Urothelium cell line (cell line): ENCODE results near the gene ALOXE3.
A peak's percentile ranks its signal among the peaks of the same experiment; 100 is the strongest.

Experiments
- DNase-seq: peaks from one replicate; pipeline ENCODE4 v3.0.0; 2011; ENCODE audit warnings: low spot score, mixed read lengths
- FAIRE-seq: peaks from 2 replicates; lab custom pipeline; 2011; peaks lifted over from hg19 to GRCh38; lab: Jason Lieb, UNC

The ALOXE3 gene

GRCh38 chr17:8154608-8155155 lies 36.4 kb upstream of the ALOXE3 start:
- DNase-seq (no peak), FAIRE-seq (no peak)

DNA sequence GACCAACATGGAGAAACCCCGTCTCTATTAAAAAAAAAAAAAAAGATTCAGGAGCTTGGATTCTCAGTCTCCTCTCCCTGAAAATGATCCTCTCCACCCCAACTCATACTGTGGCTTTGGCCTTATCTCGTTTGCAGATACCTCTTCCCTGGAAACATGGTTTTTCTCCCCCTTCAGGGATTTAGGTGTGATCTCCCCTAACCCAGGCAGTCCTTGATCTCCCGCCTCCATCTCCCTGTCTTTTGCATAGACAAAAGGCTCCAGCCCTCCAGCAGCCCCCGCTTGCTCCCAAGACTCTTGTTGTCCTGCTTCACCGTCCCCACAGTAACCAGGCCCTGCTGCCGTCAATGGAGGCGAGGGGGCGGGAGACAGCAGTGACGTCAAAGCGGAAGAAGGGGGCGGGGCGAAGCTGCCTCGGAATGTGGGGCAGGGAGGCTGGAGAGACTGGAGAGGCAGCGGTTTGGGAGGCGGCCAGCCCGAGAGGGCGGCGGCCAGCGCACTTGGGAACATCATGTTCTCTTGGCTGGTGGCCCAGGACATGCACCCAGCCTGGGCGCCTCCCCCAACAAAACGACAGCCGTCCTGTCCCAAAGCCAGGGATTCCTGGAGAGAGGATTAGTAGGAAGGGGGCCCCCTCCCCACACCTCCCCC lies 35.8 kb upstream of the ALOXE3 start:
- DNase-seq (peak; percentile 78), FAIRE-seq (peak; percentile 81)

- no peak for FAIRE-seq
- no peak for DNase-seq
These were observed 35.2 kb upstream of the ALOXE3 start for GRCh38 chr17:8153525-8153956.

- FAIRE-seq: no peak
- DNase-seq: no peak
These were observed 34.7 kb upstream of the ALOXE3 start for GRCh38 chr17:8153031-8153451.

DNA sequence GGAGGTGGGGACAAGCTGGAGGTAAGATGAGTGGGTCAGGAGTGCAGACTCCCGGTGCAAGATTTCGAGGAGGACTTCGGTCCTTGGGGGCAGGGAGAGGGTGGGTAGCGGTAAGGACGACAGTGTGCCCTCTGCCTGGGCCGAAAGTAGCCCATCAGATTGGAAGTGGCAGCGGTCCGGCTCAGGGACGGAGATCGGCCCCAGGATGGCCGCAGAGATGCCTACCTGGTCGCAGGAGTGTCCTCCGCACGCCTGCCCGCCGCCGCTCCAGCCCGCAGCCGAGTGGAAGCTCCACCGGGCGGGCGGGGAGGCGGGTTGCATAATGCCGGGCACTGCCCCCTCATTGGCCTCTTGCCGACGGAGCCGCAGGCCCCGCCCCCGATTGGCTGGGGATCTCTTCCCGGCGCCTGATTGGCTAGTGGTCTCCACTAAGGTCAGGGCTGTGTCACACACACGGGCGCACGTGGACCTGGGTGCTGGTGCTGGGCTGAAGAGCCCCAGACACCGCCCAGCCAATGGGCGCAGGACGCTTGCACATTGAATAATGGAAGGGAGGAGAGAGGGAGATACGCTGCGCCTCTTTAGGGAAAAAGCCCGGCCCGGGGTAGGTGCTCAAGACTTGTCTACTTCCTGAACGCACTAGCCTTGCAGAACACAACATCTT lies 33.9 kb upstream of the ALOXE3 start, which contains the start of gene PER1:
Gene PER1 (minus strand): TSS at position 293 of the 664 bp plus-strand sequence. CDS start 1,698 bp downstream, outside the sequence.
- DNase-seq: peak; percentile 86
- no peak for FAIRE-seq

GRCh38 chr17:8151641-8152111 lies 33.4 kb upstream of the ALOXE3 start:
- no peak for FAIRE-seq

GRCh38 chr17:8151120-8151640 lies 32.9 kb upstream of the ALOXE3 start:
- FAIRE-seq: no peak
- peak; percentile 76 for DNase-seq

More at GRCh38 chr17:8151641-8152111, 33.4 kb upstream of the ALOXE3 start:
- no peak for DNase-seq

DNA sequence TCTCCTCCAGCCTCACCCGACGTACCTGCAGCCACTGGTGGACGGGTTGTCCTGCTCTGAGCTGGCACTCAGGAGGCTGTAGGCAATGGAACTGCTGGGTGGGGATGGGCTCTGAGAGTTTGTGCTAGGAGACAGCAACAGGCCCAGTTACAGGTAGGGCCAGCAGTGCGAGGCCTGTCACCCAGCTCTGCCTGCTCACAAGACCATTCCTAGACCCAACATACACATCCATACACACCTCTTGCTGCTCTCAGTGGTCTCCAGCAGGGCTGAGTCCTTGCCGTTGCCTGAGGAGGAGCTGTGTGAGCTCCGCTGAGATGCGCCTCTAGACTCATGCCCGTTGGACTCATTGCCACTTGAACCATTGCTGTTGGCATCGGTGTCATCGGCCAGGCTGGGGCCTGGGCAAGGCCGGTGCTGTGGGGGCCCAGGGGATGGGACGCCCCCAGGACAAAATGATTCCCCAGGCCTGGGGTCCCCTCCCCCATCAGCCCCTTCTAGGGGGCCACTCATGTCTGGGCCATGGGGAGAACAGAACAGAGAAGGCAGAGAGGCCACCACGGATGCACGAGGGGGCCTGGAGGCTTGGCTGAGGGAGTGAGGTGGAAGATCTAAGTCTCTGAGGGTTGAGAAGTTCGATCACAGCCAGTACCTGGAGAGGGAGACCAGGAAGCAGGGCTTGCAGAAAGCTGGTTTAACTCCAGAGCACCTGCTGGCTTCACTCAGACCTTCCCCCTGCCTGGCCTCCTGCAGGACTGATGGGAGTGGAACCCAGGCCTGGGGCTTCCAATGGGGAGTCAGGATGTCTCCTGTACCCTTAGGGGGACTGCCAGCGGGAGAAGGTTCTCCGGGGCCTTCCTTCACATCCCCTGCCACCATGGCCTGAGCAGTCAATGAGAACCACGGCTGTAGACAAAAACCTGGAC lies 32.1 kb upstream of the ALOXE3 start:
- no peak for DNase-seq
- no peak for FAIRE-seq

DNA sequence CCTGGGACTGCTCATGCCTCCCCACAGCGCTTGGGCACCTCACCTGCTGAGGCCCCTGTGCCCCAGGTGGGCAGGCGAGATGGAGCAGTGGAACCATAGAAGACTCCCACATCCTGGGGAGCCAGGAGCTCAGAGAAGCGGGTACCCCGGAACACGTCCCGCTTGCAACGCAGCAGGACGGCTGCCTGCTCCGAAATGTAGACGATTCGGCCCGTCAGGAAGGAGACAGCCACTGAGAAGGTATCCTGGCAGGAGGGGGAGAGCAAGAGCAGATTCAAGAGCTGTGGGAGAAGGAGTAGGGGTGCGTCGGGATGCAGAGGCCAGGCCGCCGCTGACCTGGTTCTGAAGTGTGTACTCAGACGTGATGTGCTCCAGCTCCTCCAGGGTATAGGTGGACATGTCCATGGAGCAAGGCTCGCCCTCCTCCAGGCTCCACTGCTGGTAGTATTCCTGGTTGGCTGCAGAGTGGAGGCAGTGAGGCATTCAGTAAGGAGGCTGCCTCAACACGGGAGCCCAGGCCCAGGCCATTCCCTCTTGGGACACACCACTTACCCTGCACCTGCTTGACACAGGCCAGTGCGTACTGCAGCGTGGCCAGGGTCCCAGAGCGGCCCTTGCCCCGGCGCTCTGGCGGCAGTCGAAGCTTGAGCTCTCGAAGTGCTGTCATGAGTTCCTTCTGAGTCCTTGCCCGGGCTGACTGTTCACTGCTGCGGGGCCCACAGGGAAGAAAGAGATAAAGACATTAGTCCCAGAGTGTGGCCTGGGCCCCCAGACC lies 31.3 kb upstream of the ALOXE3 start:
- DNase-seq (no peak), FAIRE-seq (no peak)

DNA sequence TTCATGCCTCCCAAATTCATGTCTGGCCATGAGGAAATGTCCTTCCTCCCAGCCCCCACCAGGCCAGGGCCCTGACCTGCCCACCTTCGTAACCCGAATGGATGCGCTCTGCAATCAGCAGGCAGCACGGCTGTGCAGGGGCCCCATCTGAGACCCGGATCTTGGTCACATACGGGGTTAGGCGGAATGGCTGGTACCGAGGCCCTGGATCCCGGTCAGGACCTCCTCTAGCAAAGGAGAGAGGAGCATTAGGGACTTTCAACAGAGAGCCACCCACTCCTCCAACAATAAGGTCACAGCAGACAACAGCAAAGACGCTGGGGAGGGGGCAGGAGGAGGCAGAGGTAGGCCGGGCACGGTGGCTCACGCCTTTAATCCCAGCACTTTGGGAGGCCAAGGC lies 30.2 kb upstream of the ALOXE3 start:
- FAIRE-seq (no peak), DNase-seq (no peak)

DNA sequence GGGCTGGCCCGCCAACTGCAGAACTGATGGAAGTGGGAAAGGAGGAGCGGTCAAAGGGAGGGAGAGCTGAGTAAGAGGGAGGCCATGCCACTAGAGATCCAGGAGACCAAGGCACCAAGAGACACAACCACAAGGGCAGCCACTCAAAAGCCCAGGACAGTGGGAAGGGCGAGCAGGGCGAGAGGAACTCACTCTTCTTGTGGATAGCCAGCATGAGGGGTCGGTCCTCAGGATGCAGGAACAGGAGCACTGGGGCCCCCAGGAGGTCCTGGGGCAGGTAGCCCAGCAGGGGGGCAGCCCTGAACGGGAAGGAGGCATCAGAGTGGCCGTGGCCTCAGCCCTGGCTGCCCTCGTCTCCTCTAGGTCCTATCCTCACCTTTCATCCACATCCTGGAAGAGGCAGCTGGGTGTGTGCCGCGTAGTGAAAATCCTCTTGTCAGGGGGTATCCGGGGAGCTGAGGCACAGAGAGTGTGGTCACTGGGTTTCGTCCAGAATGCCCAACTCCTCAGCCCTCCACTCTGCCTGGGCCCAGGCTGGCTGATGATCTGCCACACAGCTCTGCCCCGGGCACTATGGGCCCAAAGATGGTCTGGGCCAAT lies 29.6 kb upstream of the ALOXE3 start:
- DNase-seq: no peak
- no peak for FAIRE-seq

DNA sequence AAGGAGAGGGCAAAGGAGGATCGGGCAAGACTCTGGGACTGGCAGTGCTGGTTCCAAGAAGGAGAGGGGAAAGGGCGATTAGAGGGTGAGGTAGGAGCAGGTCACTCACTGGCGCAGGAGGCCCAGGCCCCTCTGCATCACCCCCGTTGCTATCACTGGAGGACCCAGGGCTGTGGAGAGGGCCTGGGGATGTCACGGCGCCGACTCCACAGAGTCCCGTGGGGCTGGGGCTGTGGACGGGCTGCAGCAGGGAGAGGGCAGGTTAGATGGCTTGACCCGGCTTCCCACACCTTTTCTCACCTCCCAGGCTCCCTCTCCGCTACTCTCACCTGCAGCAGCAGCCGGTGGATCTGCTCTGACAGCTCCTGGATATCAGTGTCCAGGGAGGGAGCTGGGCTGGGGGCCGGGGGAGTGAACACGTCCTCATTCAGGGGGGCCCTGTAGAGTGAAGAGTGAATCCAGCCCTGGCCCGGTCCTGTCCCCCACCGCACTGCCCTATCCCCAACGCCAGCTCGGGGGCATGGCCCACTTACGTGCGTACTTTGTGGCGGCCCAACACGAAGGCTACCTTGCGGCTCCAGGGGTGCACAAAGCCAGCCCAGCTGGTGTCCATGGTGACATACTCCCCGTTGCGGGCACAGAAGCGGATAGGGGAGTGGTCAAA lies 29.0 kb upstream of the ALOXE3 start:
- FAIRE-seq (no peak), DNase-seq (no peak)

GRCh38 chr17:8146381-8147140 lies 28.2 kb upstream of the ALOXE3 start:
- DNase-seq (no peak), FAIRE-seq (no peak)

DNA sequence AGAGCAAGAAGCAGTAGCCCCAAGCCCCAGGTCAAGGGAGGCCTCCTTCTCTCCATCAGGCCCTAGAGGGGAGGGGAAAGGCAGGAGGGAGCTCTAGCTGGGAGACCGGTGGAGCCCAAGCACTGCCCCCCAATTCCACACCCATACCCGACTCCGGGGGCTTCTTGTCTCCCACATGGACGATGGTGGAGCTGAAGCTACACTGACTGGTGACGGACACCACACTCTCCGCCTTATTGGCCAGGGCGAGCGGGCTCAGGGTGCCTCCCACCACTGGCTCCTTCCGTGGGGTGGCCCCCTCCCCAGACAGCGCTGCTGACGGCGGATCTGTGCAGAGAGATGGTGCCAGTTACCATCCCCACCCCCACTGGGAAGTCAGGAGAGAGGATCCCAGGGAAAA lies 27.5 kb upstream of the ALOXE3 start:
- no peak for DNase-seq
- FAIRE-seq: no peak

DNA sequence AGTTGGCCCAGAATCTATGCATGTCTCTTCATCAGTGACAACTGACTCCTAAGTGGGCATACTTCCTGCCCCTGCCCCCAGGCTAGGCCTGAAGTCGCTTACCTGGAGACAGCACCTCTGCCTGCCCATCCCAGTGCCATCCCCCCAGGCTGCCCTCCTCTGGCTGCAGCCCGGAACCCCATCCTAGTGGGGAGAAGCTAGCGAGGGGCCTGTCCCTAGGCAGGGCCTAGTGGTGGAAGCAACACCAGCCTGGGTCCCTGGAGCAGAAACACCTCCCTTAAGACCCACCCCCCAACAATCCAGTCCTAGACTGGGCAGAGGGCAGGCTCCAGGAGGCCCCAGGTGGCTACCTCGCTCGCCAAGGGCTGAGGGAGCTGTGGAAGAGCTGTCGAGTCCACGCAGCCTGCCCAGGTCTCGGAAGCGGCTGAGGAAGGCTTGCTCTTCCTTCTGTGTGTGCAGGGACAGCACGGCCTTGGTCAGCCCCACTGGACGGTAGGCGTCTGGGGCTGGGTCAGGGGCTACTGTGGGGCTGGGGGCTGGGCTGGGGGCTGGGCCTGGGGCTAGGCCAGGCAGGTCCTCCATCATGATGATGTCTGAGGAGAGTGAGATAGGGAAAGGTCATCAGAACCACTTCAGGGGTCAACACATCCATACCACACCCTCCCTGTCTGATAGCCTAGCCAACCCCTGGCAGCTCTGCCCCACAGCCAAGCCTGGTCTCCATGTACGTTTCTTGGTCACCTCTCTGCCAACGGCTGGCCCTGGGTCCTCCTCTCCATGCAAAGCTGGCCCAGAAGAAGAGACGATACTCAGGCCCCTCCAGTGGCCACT lies 26.3 kb upstream of the ALOXE3 start:
- FAIRE-seq: no peak
- DNase-seq: no peak

GRCh38 chr17:8143581-8144400 lies 25.5 kb upstream of the ALOXE3 start:
- FAIRE-seq (no peak), DNase-seq (no peak)
